ENCODE data around the gene MMP2. TPM values are rescaled to one million over a fixed set of nuclear protein-coding genes. Genes with fewer than 3 reads are reported as not detected.

Gene MMP2
- total and polyA plus RNA-seq, 2 of the 13 experiments (the other 11 are each of a cell fraction or from before 2014, with no cell fraction given), result 0.31 to 1.3 TPM

DNA sequence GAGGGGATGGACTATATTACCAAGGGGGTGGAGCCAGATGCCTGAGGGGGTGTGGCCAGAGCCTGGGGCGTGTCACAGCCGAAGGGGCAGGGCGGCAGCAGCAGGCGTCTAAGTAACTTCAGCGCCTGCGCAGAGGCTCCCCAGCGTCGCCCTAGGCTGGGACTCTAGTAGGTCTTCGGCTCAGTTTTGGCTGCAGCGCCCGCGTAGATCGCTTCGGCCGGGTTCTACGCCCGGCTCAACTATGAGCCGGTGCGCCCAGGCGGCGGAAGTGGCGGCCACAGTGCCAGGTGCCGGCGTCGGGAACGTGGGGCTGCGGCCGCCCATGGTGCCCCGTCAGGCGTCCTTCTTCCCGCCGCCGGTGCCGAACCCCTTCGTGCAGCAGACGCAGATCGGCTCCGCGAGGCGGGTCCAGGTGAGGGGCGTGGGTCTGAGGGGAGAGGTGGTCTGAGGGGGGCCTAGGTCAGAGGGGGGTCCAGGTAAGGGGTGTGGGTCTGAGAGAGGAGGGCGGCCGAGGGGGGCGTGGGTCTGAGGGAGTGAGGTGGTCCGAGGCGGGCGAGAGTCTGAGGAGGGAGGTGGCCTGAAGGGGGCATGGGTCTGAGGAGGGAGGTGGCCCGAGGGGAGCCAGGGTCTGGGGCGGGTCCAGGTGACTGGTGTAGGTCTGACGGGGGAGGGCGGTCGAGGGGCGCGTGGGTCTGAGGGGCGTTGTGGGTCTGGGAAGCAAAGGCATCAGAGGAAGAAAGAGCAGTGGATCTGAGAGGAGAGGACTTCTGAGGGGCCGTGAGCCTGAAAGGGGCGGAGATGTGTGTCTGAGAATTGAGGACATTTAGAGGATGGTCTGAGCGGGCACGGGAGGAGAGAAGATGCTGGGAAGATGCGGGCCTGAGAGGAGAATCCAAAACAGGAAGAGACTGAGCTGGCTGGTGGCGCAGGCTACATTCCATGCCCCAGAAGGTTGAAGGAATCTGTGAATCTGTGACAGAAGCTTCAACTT lies 30.2 kb downstream of the MMP2 start, which contains the start of gene LPCAT2 (continued):
- TF ChIP-seq PLSCR1 (CRISPR knock-in tag; IDR thresholded peaks at IDR 0.05; ENCODE audit: borderline replicate concordance), result no peak
- TF ChIP-seq ZBTB46 (CRISPR knock-in tag; IDR thresholded peaks at IDR 0.05; ENCODE audit: borderline replicate concordance), result no peak
- no peak for TF ChIP-seq NR2F6 (IDR thresholded peaks at IDR 0.05)
- no peak for TF ChIP-seq NR2F6 (CRISPR knock-in tag; IDR thresholded peaks at IDR 0.05)
- no peak for TF ChIP-seq ZNF383 (CRISPR knock-in tag; IDR thresholded peaks at IDR 0.05; ENCODE audit: borderline replicate concordance)
- no peak for TF ChIP-seq CREM (IDR thresholded peaks at IDR 0.05)
- no peak for TF ChIP-seq CREM (CRISPR knock-in tag; IDR thresholded peaks at IDR 0.05)
- TF ChIP-seq PHF20 (CRISPR knock-in tag; IDR thresholded peaks at IDR 0.05), result no peak
- TF ChIP-seq JARID2 (CRISPR knock-in tag; IDR thresholded peaks at IDR 0.05; ENCODE audit: insufficient replicate concordance), result no peak
- TF ChIP-seq MAF1 (CRISPR knock-in tag; IDR thresholded peaks at IDR 0.05; ENCODE audit: borderline replicate concordance), result no peak
- TF ChIP-seq, protein P1, sequence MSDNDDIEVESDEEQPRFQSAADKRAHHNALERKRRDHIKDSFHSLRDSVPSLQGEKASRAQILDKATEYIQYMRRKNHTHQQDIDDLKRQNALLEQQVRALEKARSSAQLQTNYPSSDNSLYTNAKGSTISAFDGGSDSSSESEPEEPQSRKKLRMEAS (IDR thresholded peaks at IDR 0.05), result peak; percentile 32
- no peak for TF ChIP-seq SMAD9 (CRISPR knock-in tag; IDR thresholded peaks at IDR 0.05)
- TF ChIP-seq ELF3 (CRISPR knock-in tag; IDR thresholded peaks at IDR 0.05), result peak; percentile 41; the same call in 1 of the 2 replicates
- TF ChIP-seq PRPF4 (IDR thresholded peaks at IDR 0.05; ENCODE audit: low read depth, low read length, poor library complexity, severe bottlenecking), result no peak
- TF ChIP-seq GTF3A (CRISPR knock-in tag; conservative IDR thresholded peaks at IDR 0.05), result no peak
- no peak for TF ChIP-seq CREB1 (IDR thresholded peaks at IDR 0.05)
- no peak for TF ChIP-seq CREB1 (CRISPR knock-in tag; IDR thresholded peaks at IDR 0.05)
- peak; percentile 93; the same call in 1 of the 2 replicates for TF ChIP-seq ZNF235 (CRISPR knock-in tag; IDR thresholded peaks at IDR 0.05; ENCODE audit: borderline replicate concordance)
- no peak for TF ChIP-seq DNMT1 (CRISPR knock-in tag; IDR thresholded peaks at IDR 0.05)
- TF ChIP-seq, protein P2, sequence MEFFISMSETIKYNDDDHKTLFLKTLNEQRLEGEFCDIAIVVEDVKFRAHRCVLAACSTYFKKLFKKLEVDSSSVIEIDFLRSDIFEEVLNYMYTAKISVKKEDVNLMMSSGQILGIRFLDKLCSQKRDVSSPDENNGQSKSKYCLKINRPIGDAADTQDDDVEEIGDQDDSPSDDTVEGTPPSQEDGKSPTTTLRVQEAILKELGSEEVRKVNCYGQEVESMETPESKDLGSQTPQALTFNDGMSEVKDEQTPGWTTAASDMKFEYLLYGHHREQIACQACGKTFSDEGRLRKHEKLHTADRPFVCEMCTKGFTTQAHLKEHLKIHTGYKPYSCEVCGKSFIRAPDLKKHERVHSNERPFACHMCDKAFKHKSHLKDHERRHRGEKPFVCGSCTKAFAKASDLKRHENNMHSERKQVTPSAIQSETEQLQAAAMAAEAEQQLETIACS (CRISPR knock-in tag; IDR thresholded peaks at IDR 0.05), result no peak
- no peak for TF ChIP-seq ETV6 (CRISPR knock-in tag; conservative IDR thresholded peaks at IDR 0.05)
- peak; percentile 84 for TF ChIP-seq ZNF687 (CRISPR knock-in tag; IDR thresholded peaks at IDR 0.05)

Data from HepG2 (cell line).